ENCODE results near the gene PRKCZ.
A peak's percentile ranks its signal among the peaks of the same experiment; 100 is the strongest.

PRKCZ gene

GRCh38 chr1:2213576-2214505 is 163.6 kb downstream of the PRKCZ start:
- no peak for DNase-seq

DNA sequence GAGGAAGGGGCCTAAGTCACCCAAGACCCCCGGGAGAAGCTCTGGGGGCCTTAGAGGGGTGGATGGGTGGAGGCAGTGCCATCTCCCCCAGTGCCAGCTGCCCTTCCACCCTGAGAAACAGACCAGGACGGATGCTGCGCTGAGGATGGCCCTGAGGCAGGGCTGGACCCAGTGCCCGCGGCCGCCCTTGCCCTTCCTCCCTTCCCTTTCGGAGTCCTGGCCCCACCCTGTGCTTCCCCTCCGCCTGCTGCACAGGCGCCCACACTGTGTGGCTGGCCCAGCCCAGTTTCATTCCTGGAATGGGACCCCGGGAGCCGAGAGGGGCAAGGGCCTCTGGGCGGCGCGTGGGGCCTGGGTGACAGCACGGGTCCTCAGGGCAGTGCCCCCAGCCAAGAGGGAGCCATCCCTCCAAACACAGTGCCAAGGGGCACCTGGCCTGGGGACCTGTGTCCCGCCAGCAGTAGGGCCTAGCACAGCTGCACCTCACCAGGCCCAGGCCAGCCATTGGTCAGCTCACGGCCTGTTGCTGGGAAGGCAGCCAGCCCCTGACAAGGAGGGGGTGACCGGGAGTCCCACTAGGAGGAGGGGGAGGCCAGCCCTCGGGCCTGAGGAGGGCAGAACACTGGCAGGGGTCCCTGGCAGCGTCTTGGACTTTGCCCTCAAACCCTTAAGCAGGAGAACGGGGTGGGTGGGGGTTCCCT is 164.5 kb downstream of the PRKCZ start:
- DNase-seq: no peak

DNA sequence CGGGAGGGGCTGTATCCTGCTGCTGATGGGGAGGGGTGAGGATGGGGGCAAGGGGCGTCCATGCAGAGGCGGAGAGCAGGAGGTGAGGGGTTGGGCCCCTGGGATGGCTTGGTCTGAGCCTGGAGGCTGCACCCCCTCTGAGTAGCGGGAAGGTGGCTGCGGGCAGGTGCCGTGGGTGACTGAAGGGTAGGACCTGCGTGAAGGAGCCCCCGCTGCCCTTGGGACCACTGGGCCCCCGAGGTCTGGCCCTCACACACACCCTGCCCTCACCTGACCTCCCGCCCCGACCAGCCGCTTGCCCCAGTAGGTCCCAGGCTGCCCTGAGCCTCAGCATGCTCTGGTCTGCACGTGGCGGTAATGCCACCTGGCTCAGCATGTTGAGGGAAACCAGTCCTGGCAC is 165.1 kb downstream of the PRKCZ start:
- no peak for DNase-seq

DNA sequence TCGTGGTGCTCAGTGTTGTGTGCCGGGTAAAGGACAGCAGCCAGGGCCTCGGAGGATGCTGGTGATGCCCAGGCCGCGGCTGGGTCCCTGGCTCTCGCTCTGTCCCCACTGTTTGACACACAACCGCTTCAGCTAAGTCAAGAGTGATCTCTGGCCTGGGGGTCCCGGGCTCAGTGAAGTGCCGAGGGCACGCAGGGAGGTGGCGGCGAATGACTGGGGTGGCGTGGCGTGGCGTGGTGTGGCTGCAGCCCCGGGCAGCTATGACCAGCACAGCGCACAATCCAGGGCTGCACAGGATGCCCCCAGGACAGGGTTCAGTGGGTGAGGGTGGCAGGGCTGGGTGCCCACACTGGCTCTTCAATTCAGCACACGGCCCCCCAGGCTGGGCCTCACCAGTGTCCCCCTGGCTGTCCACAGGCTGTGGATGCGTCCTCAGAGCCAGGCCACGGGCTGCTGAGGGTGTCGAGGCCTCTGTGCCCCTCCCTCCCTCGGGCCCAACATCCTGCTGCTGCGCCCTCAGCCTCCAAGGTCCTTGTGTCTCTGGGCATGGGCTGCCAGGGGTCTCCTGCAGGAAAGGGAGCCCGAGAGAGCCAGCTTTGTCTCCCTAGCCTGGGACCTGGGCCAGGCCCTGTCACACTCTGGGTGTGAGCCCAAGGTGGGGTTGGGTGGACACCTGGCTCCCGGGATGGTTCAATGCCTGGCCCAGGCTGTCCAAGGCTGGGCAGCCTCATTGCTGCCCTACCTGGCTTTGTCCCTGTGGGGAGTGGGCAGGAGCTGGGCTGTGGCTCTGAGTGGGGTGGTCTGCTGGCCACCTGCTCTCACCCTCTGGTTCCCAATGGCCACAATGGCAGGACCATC is 165.9 kb downstream of the PRKCZ start:
- no peak for DNase-seq

- no peak for DNase-seq
Observed at GRCh38 chr1:2216767-2217058, 166.5 kb downstream of the PRKCZ start.

DNA sequence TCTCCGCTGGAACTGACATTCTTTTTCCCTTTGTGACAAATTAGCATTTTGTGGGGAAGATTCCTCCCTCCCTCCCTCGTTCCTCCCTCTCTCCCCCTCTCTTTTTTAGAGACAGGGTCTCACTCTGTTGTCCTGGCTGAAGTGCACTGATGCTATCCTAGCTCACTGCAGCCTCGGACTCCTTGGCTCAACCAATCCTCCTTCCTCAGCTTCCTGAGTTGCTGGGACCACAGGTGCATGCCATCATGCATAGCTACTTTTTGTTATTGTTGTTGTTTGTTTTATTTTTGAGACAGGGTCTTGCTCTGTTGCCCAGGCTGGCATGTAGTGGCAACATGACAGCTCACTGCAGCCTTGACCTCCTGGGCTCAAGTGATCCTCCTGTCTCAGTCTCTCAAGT is 171.1 kb downstream of the PRKCZ start:
- DNase-seq: no peak

DNA sequence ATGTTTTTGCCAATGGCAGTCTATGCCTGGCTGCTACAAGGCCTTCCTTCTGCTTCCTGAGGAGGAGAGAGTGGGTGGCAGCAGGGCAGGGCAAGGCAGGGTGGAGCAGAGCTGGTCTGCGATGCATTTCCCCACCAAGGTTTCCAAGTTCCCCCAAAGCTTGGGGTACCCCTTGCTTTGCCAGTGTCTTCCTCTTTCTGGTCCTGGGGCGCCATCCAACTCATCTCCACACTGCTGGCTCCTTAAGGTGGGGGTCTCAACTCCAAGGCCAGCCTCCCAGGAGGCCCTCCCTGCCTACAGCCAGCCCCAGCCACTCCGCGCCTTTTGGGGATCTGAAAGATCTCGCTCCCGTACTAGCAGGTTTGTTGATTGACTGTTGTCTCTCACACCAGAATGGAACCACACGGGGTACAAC is 174.0 kb downstream of the PRKCZ start:
- no peak for DNase-seq

- DNase-seq: no peak
Observed at GRCh38 chr1:2224631-2225428, 174.6 kb downstream of the PRKCZ start.

DNA sequence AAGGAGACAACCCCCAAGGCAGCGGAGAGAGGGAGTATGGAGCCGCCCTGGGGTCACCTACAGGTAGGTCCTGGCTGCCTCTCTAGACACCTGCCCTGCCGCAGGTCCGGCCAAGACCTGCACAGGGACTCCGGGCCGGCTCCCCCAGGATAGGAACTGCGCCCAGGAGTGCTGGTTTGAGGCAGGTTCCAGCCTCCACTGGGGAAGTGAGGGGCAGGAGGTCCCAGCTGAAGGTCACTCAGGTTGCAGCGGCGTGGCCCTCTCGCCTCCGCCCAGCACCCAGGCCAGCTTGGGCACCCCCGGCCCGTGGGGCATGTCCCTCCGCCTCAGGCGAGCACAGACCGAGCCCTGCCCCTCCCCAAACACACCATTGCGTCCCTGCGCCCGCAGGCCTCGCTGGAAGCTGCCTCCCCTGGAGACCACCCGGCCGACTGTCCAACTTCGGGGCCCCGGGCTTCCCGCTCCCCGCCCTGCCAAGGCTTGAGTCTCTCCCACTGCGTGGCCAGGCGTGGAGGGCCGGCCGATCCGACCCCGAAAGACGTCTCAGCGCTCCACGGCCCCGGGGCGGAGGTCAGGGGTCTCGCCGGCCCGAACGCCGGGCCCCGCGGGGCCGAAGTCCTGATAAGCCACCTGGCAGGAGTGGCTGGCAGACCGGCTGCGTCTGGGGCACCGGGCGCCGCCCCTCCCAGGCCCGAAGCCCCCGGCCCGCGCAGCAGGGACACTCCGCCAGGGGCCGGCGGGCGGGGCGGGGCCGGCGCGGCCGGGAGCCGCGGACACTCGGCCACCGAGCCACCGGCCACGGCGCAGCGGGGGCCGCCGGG is 176.5 kb downstream of the PRKCZ start:
- DNase-seq: no peak

GRCh38 chr1:2227346-2228156 is 177.3 kb downstream of the PRKCZ start:
- peak; percentile 99 for DNase-seq

- no peak for DNase-seq
Observed at GRCh38 chr1:2228157-2228594, 178.0 kb downstream of the PRKCZ start, which contains the start of gene SKI. Gene SKI, plus strand, starts transcription at chr1:2228319. Its CDS starts 448 bp downstream, at chr1:2228767.

DNA sequence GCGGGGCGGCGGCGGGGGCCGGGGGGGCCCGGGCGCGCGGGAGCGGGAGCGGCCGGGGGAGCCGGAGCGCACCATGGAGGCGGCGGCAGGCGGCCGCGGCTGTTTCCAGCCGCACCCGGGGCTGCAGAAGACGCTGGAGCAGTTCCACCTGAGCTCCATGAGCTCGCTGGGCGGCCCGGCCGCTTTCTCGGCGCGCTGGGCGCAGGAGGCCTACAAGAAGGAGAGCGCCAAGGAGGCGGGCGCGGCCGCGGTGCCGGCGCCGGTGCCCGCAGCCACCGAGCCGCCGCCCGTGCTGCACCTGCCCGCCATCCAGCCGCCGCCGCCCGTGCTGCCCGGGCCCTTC is 178.5 kb downstream of the PRKCZ start:
- no peak for DNase-seq

GRCh38 chr1:2229037-2229864 is 179.0 kb downstream of the PRKCZ start:
- DNase-seq: peak; percentile 78

- DNase-seq: peak; percentile 28
Observed at GRCh38 chr1:2229911-2230731, 179.9 kb downstream of the PRKCZ start.

DNA sequence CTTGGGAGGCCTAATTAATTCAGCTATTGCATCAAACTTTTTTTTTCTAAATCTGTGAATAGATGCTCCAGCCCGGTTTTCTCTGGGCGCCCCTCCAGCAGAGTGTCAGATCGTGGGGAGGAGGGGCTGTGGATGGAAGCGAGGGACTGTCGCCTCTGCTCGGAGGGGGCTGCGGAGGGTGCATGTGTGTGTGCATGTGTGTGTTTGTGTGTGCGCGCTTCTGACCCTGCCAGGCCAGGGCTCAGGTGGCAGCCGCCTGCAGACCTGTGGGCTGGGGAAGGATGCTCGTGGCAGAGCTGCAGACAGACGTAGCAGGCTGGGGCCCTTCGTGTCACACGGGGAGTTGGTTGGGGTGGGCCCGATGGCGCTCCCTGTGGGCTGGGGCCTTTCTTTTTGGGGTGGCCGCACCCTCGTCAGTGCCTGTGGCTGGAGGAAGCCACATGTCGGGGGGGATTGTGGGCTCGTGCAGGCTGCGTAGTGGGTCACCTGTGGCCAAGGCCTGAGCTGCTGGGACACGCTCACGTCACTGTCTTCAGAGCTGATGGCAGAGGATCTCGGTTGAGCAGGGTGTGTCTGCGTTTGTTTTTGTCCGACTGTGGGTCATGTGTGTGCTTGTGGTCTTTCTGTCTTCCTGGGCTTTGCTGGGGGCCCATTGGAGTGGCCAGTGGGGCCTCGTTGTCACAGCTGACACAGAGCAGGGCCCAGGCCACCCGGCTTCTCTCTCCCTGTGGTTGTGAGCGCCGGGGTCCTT is 180.7 kb downstream of the PRKCZ start:
- DNase-seq: peak; percentile 45

DNA sequence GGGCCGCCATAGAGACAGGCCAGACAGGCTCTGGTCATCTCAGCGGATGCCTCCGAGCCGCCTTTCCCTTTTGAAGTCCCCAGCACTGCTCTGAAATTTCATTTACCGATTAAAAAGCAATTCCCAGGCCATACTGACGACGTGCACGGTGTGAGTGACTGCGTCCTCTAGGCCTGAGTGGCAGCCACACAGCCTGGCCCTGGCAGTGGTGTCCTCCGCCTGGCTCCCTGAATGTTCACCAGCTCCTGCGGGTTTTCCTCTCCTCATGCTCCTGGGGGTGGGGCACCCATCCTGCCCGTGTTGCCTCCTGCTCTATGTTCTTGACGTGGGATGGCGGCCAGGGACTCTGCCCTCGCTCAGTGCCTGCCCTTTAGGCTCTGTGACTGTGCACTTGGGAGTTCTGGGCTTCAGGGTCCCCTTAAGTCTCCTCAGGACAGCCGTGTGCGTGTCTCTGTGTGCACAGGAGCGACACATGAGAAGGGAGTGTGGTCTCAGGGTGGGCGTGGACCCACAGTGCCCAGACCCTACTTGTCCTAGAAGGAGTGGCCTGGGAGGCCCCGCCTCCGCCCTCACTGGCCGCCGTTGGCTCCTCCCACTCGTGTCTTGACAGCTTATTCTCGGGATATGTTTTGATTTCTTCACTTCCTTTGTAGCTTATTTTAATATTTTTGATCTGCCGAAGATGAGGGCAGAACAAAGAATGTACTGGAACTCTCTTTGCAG is 181.5 kb downstream of the PRKCZ start:
- peak; percentile 80 for DNase-seq

DNA sequence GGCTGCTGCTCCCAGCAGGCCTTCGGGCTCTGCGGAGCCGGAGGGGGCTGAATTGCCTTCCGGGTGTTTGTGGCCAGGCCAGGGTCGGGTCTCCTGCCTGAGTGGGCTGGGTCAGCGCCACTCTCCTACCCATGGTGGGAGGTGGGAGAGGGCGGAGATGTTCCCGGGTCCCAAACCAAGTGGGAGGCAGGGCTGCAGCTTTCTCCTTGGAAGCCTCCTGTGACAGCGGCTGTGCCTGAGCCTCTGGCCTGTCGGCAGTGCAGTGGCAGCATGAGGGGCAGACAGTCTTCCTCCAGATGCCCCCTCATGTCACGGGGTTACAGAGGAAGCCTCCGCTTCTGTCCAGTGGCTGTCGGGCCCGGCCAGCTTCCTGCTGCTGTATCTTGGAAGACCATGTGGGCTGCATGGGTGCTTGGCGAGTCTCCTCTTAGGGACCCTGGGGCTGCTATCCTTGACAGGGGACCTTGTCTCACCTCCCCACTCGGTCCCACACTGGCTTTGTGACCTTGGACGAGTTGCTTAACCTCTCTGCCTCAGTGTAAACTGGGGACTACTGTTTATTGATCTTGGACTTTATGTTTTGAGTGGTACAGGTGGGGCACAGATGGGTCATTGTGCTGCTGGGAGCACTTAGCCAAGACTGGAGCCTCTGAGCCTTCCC is 182.2 kb downstream of the PRKCZ start:
- DNase-seq: no peak
